Transverse colon (tissue), 4 donors: Measurements from ENCODE around the gene VRTN. TPM values are rescaled to one million over a fixed set of nuclear protein-coding genes. Genes with fewer than 3 reads are reported as not detected.
"Not testable (repeated sequence)": the region's sequence is repeated elsewhere in the genome, so short reads cannot be mapped to it uniquely, and the experiment has no call there.

ENCODE experiments used
- DNase-seq: peaks from one replicate; pipeline ENCODE4 v3.0.0-alpha.2; 2019
- H3K27ac ChIP-seq, 4 donors: fragments of 200-600 bp; sonication (generic); 2 replicates each; pipeline ENCODE4 v1.5.1; 2016 to 2018; ENCODE audit warnings: inconsistent platforms in 4 of 4
- H3K27me3 ChIP-seq: fragments of 200-600 bp; sonication (generic); 2 replicates; pipeline ENCODE4 v1.5.1; 2017; ENCODE audit warnings: inconsistent platforms
- H3K36me3 ChIP-seq, 4 donors: fragments of 200-600 bp; sonication (generic); 2 replicates each; pipeline ENCODE4 v1.5.1; 2017 to 2019; ENCODE audit warnings: inconsistent platforms in 4 of 4
- H3K4me1 ChIP-seq, 4 donors: fragments of 200-600 bp; sonication (generic); 2 replicates each; pipeline ENCODE4 v1.5.1; 2017 to 2020; ENCODE audit warnings: inconsistent platforms in 4 of 4
- H3K4me3 ChIP-seq, 4 donors: fragments of 200-600 bp; sonication (generic); 1 replicate in 1 of 4; 2 replicates in 3 of 4; pipeline versions ENCODE4 v1.5.1 to v1.6.1; 2017 to 2019; ENCODE audit warnings: inconsistent platforms in 4 of 4
- H3K9me3 ChIP-seq, 2 donors: fragments of 200-600 bp; sonication (generic); 2 replicates each; pipeline ENCODE4 v1.5.1; 2017 to 2019; ENCODE audit warnings: inconsistent platforms in 2 of 2
- CTCF ChIP-seq, 5 experiments: fragments of 200-600 bp in 3 of 5; fragments of 450-650 bp in 2 of 5; sonication (generic) in 3 of 5; IDR thresholded peaks; 1 replicate in 2 of 5; 2 replicates in 3 of 5; pipeline ENCODE4 v1.5.1; 2016 to 2017; ENCODE audit warnings: antibody characterized with exemption in 5 of 5, inconsistent platforms in 3 of 5, mild to moderate bottlenecking in 2 of 5, moderate library complexity in 1 of 5
- EP300 ChIP-seq: sonication (generic); formaldehyde crosslinking; IDR thresholded peaks from one replicate; pipeline ENCODE4 v1.6.1; 2017; ENCODE audit warnings: antibody characterized with exemption, low read depth
- POLR2A ChIP-seq: fragments of 450-650 bp; IDR thresholded peaks from one replicate; pipeline ENCODE4 v1.6.1; 2016; ENCODE audit warnings: antibody characterized with exemption, mild to moderate bottlenecking, moderate library complexity
- POLR2AphosphoS5 ChIP-seq, 3 donors: sonication (generic); formaldehyde crosslinking; IDR thresholded peaks; one replicate each; pipeline ENCODE4 v1.6.1; 2016; ENCODE audit warnings: antibody characterized with exemption in 3 of 3
- WGBS, 2 donors: methylation state at CpG; one replicate each; pipeline ENCODE4 v1.1.5; 2018; ENCODE audit warnings: low coverage in 1 of 2; 5-methylcytosine and 5-hydroxymethylcytosine counted together
- in situ Hi-C, 4 donors: fragments of 200-750 bp; cut with MboI; loops; one replicate each; pipeline versions ENCODE4 v1.15.0 to v1.15.1; 2017; ENCODE audit warnings: low sequenced_read_pairs in 3 of 4, low pct_ligation_motif_present in 1 of 4, low pct_unique_long_range_greater_than_20kb in 1 of 4
- intact Hi-C: fragments of 100-400 bp; cut with DNase I; formaldehyde crosslinking; loops from one replicate; pipeline ENCODE4 v1.15.1; 2023; ENCODE audit warnings: low total_unique reads
- total RNA-seq, 4 donors: library from RNA; depleted of rRNA; stranded (reverse); fragments of >200 nt; gene quantifications; one replicate each; pipeline ENCODE4 v1.1.0, GENCODE V29; 2016

VRTN gene
- total RNA-seq, 4 donors from 2014 or later, result not detected

DNA sequence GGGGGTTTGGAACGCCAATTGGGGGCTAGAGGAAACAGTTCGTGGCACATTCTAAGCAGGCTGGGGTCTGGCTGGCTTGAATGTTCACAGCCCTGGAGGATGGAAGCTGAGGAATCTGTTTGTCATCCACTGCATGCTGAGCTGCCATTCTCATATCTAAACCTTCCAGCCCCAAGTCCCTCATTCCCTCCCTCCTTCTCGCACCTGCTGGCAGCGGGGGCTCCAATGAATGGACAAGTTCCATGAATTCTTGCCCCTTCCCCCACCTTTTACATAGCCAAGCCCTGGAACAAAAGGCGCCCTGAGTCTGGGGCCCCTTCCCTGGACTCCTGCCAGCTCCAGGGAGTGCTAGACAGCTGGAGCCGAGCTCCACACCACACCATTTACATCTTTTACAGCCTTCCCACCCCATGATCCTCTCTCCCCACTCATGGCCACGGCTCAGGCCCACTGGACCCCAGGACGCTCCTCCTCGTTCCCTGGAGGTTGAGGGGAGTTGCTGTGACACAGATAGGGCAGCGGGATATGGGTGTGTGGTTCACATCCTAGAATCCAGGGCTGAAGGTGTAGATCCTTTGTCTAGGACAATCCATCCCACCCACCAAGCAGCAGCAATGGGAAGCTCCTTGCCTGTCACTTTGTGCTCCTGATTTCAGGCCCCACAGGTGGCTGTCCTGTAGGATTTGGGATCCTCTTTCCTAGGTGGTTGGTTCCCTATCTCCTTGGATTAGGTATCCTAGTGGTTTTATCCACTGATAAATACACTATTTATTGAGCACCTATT lies 21.7 kb upstream of the VRTN start:
- DNase-seq, result no peak
- TF ChIP-seq POLR2AphosphoS5 (IDR thresholded peaks at IDR 0.05) (no peak), POLR2A (no peak), EP300 (no peak), CTCF (IDR thresholded peaks at IDR 0.05) (no peak)

DNA sequence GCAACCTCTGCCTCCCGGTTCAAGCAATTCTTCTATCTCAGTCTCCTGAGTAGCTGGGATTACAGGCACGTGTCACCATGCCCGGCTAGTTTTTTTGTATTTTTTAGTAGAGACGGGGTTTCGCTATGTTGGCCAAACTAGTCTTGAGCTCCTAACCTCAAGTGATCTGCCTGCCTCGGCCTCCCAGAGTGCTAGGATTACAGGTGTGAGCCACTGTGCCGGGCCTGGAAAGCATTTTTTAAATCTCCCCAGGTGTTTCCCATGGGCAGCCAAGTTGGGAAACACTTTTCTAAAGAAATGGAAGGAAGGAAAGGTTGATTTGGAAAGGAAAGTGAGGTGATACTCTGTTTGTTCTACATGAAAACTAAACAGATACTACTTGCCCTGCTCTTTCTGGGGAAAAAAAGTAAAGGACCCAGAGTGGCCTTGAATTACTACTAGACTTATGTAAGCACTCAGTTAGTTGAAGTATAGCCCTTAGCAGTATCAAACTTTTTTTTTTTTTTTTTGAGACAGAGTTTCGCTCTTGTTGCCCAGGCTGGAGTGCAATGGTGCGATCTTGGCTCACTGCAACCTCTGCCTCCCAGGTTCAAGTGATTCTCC lies 18.2 kb upstream of the VRTN start:
- not testable (repeated sequence) for DNase-seq
- WGBS, 2 donors, result 80 to 89% methylated on average over 3 to 9 of the region's 9 CpGs

More for the DNA sequence above, 21.7 kb upstream of the VRTN start:
- peaks cover 22% of the 10 kb centered on the region for H3K27me3 ChIP-seq
- intact Hi-C loops, result no loop called here
- no peak overlapping the region for H3K27ac ChIP-seq
- no peaks in the 10 kb centered on the region for H3K9me3 ChIP-seq
- WGBS, 2 donors, result 26 to 30% methylated on average over 10 of the region's 10 CpGs
- H3K4me3 ChIP-seq, result no peak overlapping the region
- in situ Hi-C loops, result no loop called here
- no peaks in the 10 kb centered on the region for H3K4me1 ChIP-seq
- H3K36me3 ChIP-seq, result no peaks in the 10 kb centered on the region

GRCh38 chr14:74333909-74334308 lies 14.4 kb upstream of the VRTN start:
- Histone ChIP-seq H3K36me3 (no peaks in the 10 kb centered on the region), H3K9me3 (no peaks in the 10 kb centered on the region), H3K27me3 (peaks cover 6% of the 10 kb centered on the region), H3K4me1 (no peaks in the 10 kb centered on the region), H3K27ac (no peak overlapping the region), H3K4me3 (no peak overlapping the region)
- intact Hi-C loops, result no loop called here
- DNase-seq, result no peak
- TF ChIP-seq POLR2A, result no peak
- no peak for TF ChIP-seq POLR2AphosphoS5 (IDR thresholded peaks at IDR 0.05)
- no peak for TF ChIP-seq EP300
- no peak for TF ChIP-seq CTCF (IDR thresholded peaks at IDR 0.05)
- in situ Hi-C loops, result no loop called here
- 71 to 100% methylated on average over 2 to 4 of the region's 4 CpGs for WGBS, 2 donors

More for the DNA sequence above, 18.2 kb upstream of the VRTN start:
- peaks cover 17% of the 10 kb centered on the region for H3K27me3 ChIP-seq
- H3K9me3 ChIP-seq, H3K4me1 ChIP-seq, H3K4me3 ChIP-seq, in situ Hi-C loops, intact Hi-C loops, H3K36me3 ChIP-seq, H3K27ac ChIP-seq: not testable (repeated sequence)

DNA sequence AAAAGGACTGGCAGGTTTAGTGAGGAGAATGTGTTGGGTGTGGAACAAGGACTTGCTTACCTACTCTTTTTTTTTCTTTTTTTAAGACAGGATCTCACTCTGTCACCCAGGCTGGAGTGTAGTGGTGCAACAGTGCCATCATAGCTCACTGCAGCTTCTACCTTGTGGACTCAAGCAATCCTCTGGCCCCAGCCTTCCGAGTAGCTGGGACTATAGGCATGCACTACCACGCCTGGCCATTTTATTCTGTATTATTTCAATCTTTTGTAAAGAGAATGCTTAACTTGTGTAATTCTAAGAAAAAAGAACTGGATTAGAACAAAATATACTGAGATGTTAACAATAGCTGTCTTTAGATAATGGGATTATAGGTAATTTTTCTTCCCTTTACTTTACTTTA lies 1.9 kb upstream of the VRTN start:
- H3K27ac ChIP-seq, result no peak overlapping the region
- in situ Hi-C loops (no loop called here), intact Hi-C loops (no loop called here)

More for the DNA sequence above, 1.9 kb upstream of the VRTN start:
- DNase-seq, result no peak
- Histone ChIP-seq H3K9me3 (no peaks in the 10 kb centered on the region), H3K27me3 (peaks cover 9% of the 10 kb centered on the region), H3K36me3 (no peaks in the 10 kb centered on the region), H3K4me1 (peaks cover 0 to 9% (median 7%) of the 10 kb centered on the region in 4 donors), H3K4me3 (no peak overlapping the region)
- WGBS, 2 donors, result 85 to 87% methylated on average over 2 of the region's 2 CpGs
- TF ChIP-seq POLR2A (no peak), POLR2AphosphoS5 (IDR thresholded peaks at IDR 0.05) (no peak), CTCF (IDR thresholded peaks at IDR 0.05) (no peak), EP300 (no peak)
